Transverse colon (tissue), 4 donors: ENCODE data around the gene UBE2Q2. TPM values are rescaled to one million over a fixed set of nuclear protein-coding genes. Genes with fewer than 3 reads are reported as not detected.

Experiments
- DNase-seq: peaks from one replicate; pipeline ENCODE4 v3.0.0-alpha.2; 2019
- H3K27ac ChIP-seq, 4 donors: fragments of 200-600 bp; sonication (generic); 2 replicates each; pipeline ENCODE4 v1.5.1; 2016 to 2018; ENCODE audit warnings: inconsistent platforms in 4 of 4
- H3K27me3 ChIP-seq: fragments of 200-600 bp; sonication (generic); 2 replicates; pipeline ENCODE4 v1.5.1; 2017; ENCODE audit warnings: inconsistent platforms
- H3K36me3 ChIP-seq, 4 donors: fragments of 200-600 bp; sonication (generic); 2 replicates each; pipeline ENCODE4 v1.5.1; 2017 to 2019; ENCODE audit warnings: inconsistent platforms in 4 of 4
- H3K4me1 ChIP-seq, 4 donors: fragments of 200-600 bp; sonication (generic); 2 replicates each; pipeline ENCODE4 v1.5.1; 2017 to 2020; ENCODE audit warnings: inconsistent platforms in 4 of 4
- H3K4me3 ChIP-seq, 4 donors: fragments of 200-600 bp; sonication (generic); 1 replicate in 1 of 4; 2 replicates in 3 of 4; pipeline versions ENCODE4 v1.5.1 to v1.6.1; 2017 to 2019; ENCODE audit warnings: inconsistent platforms in 4 of 4
- H3K9me3 ChIP-seq, 2 donors: fragments of 200-600 bp; sonication (generic); 2 replicates each; pipeline ENCODE4 v1.5.1; 2017 to 2019; ENCODE audit warnings: inconsistent platforms in 2 of 2
- CTCF ChIP-seq, 5 experiments: fragments of 200-600 bp in 3 of 5; fragments of 450-650 bp in 2 of 5; sonication (generic) in 3 of 5; IDR thresholded peaks; 1 replicate in 2 of 5; 2 replicates in 3 of 5; pipeline ENCODE4 v1.5.1; 2016 to 2017; ENCODE audit warnings: antibody characterized with exemption in 5 of 5, inconsistent platforms in 3 of 5, mild to moderate bottlenecking in 2 of 5, moderate library complexity in 1 of 5
- EP300 ChIP-seq: sonication (generic); formaldehyde crosslinking; IDR thresholded peaks from one replicate; pipeline ENCODE4 v1.6.1; 2017; ENCODE audit warnings: antibody characterized with exemption, low read depth
- POLR2A ChIP-seq: fragments of 450-650 bp; IDR thresholded peaks from one replicate; pipeline ENCODE4 v1.6.1; 2016; ENCODE audit warnings: antibody characterized with exemption, mild to moderate bottlenecking, moderate library complexity
- POLR2AphosphoS5 ChIP-seq, 3 donors: sonication (generic); formaldehyde crosslinking; IDR thresholded peaks; one replicate each; pipeline ENCODE4 v1.6.1; 2016; ENCODE audit warnings: antibody characterized with exemption in 3 of 3
- WGBS, 2 donors: methylation state at CpG; one replicate each; pipeline ENCODE4 v1.1.5; 2018; ENCODE audit warnings: low coverage in 1 of 2; 5-methylcytosine and 5-hydroxymethylcytosine counted together
- in situ Hi-C, 4 donors: fragments of 200-750 bp; cut with MboI; loops; one replicate each; pipeline versions ENCODE4 v1.15.0 to v1.15.1; 2017; ENCODE audit warnings: low sequenced_read_pairs in 3 of 4, low pct_ligation_motif_present in 1 of 4, low pct_unique_long_range_greater_than_20kb in 1 of 4
- intact Hi-C: fragments of 100-400 bp; cut with DNase I; formaldehyde crosslinking; loops from one replicate; pipeline ENCODE4 v1.15.1; 2023; ENCODE audit warnings: low total_unique reads
- small RNA-seq, 4 donors: library from RNA; depleted of rRNA; stranded (forward); fragments of <200 nt; gene quantifications; one replicate each; pipeline ENCODE3, GENCODE V24; 2016
- total RNA-seq, 4 donors: library from RNA; depleted of rRNA; stranded (reverse); fragments of >200 nt; gene quantifications; one replicate each; pipeline ENCODE4 v1.1.0, GENCODE V29; 2016

Gene UBE2Q2
- total RNA-seq, 4 donors from 2014 or later = 21.2 to 53.7 (median 26.9) TPM

GRCh38 chr15:75945953-75946352, 102.7 kb downstream of the UBE2Q2 start:
- in situ Hi-C loops = no loop called here
- Histone ChIP-seq H3K27ac (no peak overlapping the region), H3K36me3 (no peaks in the 10 kb centered on the region), H3K4me1 (no peaks in the 10 kb centered on the region), H3K27me3 (peaks cover 19% of the 10 kb centered on the region), H3K4me3 (no peak overlapping the region), H3K9me3 (no peaks in the 10 kb centered on the region)
- intact Hi-C loops = no loop called here
- TF ChIP-seq POLR2A = no peak
- TF ChIP-seq CTCF (IDR thresholded peaks at IDR 0.05) = no peak
- no peak for TF ChIP-seq POLR2AphosphoS5 (IDR thresholded peaks at IDR 0.05)
- TF ChIP-seq EP300 = no peak
- 70 to 79% methylated on average over 2 to 4 of the region's 4 CpGs for WGBS, 2 donors
- DNase-seq = no peak

GRCh38 chr15:75947092-75947491, 103.8 kb downstream of the UBE2Q2 start:
- WGBS, 2 donors = 58% methylated on average over 1 of the region's 1 CpG; no CpG with 5 or more reads in 1 of the 2 donors
- no peak for DNase-seq
- H3K9me3 ChIP-seq = no peaks in the 10 kb centered on the region
- in situ Hi-C loops = no loop called here
- TF ChIP-seq POLR2AphosphoS5 (IDR thresholded peaks at IDR 0.05) = no peak
- no peak for TF ChIP-seq CTCF (IDR thresholded peaks at IDR 0.05)
- peaks cover 28% of the 10 kb centered on the region for H3K27me3 ChIP-seq
- H3K27ac ChIP-seq = no peak overlapping the region
- no peaks in the 10 kb centered on the region for H3K36me3 ChIP-seq
- no peaks in the 10 kb centered on the region for H3K4me1 ChIP-seq
- no peak overlapping the region for H3K4me3 ChIP-seq
- intact Hi-C loops = no loop called here

GRCh38 chr15:75948761-75949296, 105.6 kb downstream of the UBE2Q2 start:
- TF ChIP-seq EP300 (no peak), POLR2A (no peak), POLR2AphosphoS5 (IDR thresholded peaks at IDR 0.05) (no peak)
- intact Hi-C loops (no loop called here), in situ Hi-C loops (no loop called here)
- DNase-seq = no peak
- Histone ChIP-seq H3K27ac (no peak overlapping the region), H3K9me3 (no peaks in the 10 kb centered on the region), H3K4me3 (no peak overlapping the region), H3K27me3 (peaks cover 30% of the 10 kb centered on the region), H3K36me3 (no peaks in the 10 kb centered on the region), H3K4me1 (no peaks in the 10 kb centered on the region)
- WGBS, 2 donors = 75 to 83% methylated on average over 4 to 8 of the region's 8 CpGs

Small RNAs within 50 kb of the gene (small RNA-seq; reads per million reads assigned to genes)
- gene RN7SL510P = 0 reads per million in 4 donors

Other genes with a start within 250 kb of the UBE2Q2 start
- gene SNUPN, start 217.7 kb upstream of the UBE2Q2 start, total RNA-seq = 10 to 100 TPM in 3 of 4 donors, 1 to 10 TPM in 1; 9.4 to 29.5 (median 23.2) TPM
- 100 to 1,000 TPM in 2 of 4 donors, 10 to 100 TPM in 2; 37.2 to 131 (median 108) TPM for gene IMP3, start 203.2 kb upstream of the UBE2Q2 start, total RNA-seq
- 10 to 100 TPM; 26.5 to 52.0 (median 36.5) TPM for gene SNX33, start 195.5 kb upstream of the UBE2Q2 start, total RNA-seq
- gene CSPG4, start 130.6 kb upstream of the UBE2Q2 start, total RNA-seq = 10 to 100 TPM; 11.2 to 60.9 (median 31.3) TPM
- 10 to 100 TPM in 3 of 4 donors, 1 to 10 TPM in 1; 8.0 to 26.9 (median 18.5) TPM for gene FBXO22, start 60.4 kb downstream of the UBE2Q2 start, total RNA-seq
- gene NRG4, start 169.0 kb downstream of the UBE2Q2 start, total RNA-seq = 1 to 10 TPM in 3 of 4 donors, not detected in 1; 2.8 to 5.1 (median 3.5) TPM
- gene TMEM266, start 216.5 kb downstream of the UBE2Q2 start, total RNA-seq = under 1 TPM in 1 of 4 donors, not detected in 3; 0.41 TPM